HepG2 (cell line): ENCODE results near the gene RPL41. TPM values are rescaled to one million over a fixed set of nuclear protein-coding genes. Genes with fewer than 3 reads are reported as not detected.

Experiments used
- ARNT2 ChIP-seq: sonication (generic); formaldehyde crosslinking; IDR thresholded peaks from 2 replicates; pipeline ENCODE4 v1.8.0; 2022; ENCODE audit warnings: mild to moderate bottlenecking, low read depth, missing genetic modification reagents, moderate library complexity
- FOXC1 ChIP-seq: sonication (generic); formaldehyde crosslinking; IDR thresholded peaks from 2 replicates; pipeline ENCODE4 v1.8.0; 2022; ENCODE audit warnings: mild to moderate bottlenecking, missing genetic modification reagents, borderline replicate concordance
- FUBP1 ChIP-seq: sonication (generic); formaldehyde crosslinking; IDR thresholded peaks from 2 replicates; pipeline ENCODE4 v1.5.1; 2020; ENCODE audit warnings: missing genetic modification reagents, mild to moderate bottlenecking, borderline replicate concordance
- HDAC2 ChIP-seq: sonication (generic); formaldehyde crosslinking; IDR thresholded peaks from 2 replicates; pipeline ENCODE4 v1.4.0; 2020; ENCODE audit warnings: missing genetic modification reagents
- HMGXB4 ChIP-seq, 2 experiments: sonication (generic) in 1 of 2; formaldehyde crosslinking in 1 of 2; IDR thresholded peaks; 2 replicates each; pipeline versions ENCODE4 v1.4.0 to v1.6.1; 2018 to 2020; ENCODE audit warnings: missing genetic modification reagents in 2 of 2, borderline replicate concordance in 1 of 2, low read depth in 1 of 2, mild to moderate bottlenecking in 1 of 2, missing biosample characterization in 1 of 2
- ZBTB1 ChIP-seq: sonication (generic); formaldehyde crosslinking; IDR thresholded peaks from 2 replicates; pipeline ENCODE4 v1.4.0; 2020; ENCODE audit warnings: missing genetic modification reagents, borderline replicate concordance
- ZBTB4 ChIP-seq: sonication (generic); formaldehyde crosslinking; IDR thresholded peaks from 2 replicates; pipeline ENCODE4 v1.4.0; 2020; ENCODE audit warnings: missing genetic modification reagents, mild to moderate bottlenecking, borderline replicate concordance
- ZFP36 ChIP-seq: fragments of 150-350 bp; IDR thresholded peaks from 2 replicates; pipeline ENCODE4 v1.6.1; 2018; ENCODE audit warnings: borderline replicate concordance, low read length, low read depth; ENCODE audit not compliant: partially characterized antibody
- ZNF136 ChIP-seq: sonication (generic); formaldehyde crosslinking; IDR thresholded peaks from 2 replicates; pipeline ENCODE4 v1.8.1; 2022; ENCODE audit warnings: low read depth, mild to moderate bottlenecking, moderate library complexity, missing genetic modification reagents
- ZNF234 ChIP-seq: sonication (generic); formaldehyde crosslinking; conservative IDR thresholded peaks from 2 replicates; pipeline ENCODE4 v1.5.1; 2020; ENCODE audit warnings: mild to moderate bottlenecking, missing genetic modification reagents
- ZNF253 ChIP-seq: sonication (generic); formaldehyde crosslinking; IDR thresholded peaks from 2 replicates; pipeline ENCODE4 v1.8.0; 2022; ENCODE audit warnings: mild to moderate bottlenecking, missing genetic modification reagents, borderline replicate concordance
- ZNF33A ChIP-seq: sonication (generic); formaldehyde crosslinking; IDR thresholded peaks from 2 replicates; pipeline ENCODE4 v1.5.1; 2020; ENCODE audit warnings: missing genetic modification reagents, mild to moderate bottlenecking, moderate library complexity, borderline replicate concordance
- ZNF484 ChIP-seq: sonication (generic); formaldehyde crosslinking; IDR thresholded peaks from 2 replicates; pipeline ENCODE4 v1.5.1; 2020; ENCODE audit warnings: mild to moderate bottlenecking, low read depth, missing genetic modification reagents, borderline replicate concordance
- ZNF503 ChIP-seq: sonication (generic); formaldehyde crosslinking; IDR thresholded peaks from 2 replicates; pipeline ENCODE4 v1.4.0; 2020; ENCODE audit warnings: missing genetic modification reagents
- ZNF513 ChIP-seq: sonication (generic); formaldehyde crosslinking; conservative IDR thresholded peaks from 2 replicates; pipeline ENCODE4 v1.5.0; 2020; ENCODE audit warnings: missing genetic modification reagents
- ZNF780A ChIP-seq: sonication (generic); formaldehyde crosslinking; IDR thresholded peaks from 2 replicates; pipeline ENCODE4 v1.8.0; 2022; ENCODE audit warnings: mild to moderate bottlenecking, missing genetic modification reagents, moderate library complexity
- polyA plus RNA-seq, 8 experiments: library from polyadenylated mRNA; depleted of rRNA in 3 of 8; stranded (reverse) in 7 of 8; unstranded in 1 of 8; fragments of >200 nt; fragmentation: Illumina TruSeq in 4 of 8; extraction: Trizol in 4 of 8; gene quantifications; 2 replicates each; pipeline versions ENCODE4 v1.2.1 to v1.2.3, GENCODE V29; 2011 to 2016; ENCODE audit warnings: low read depth in 4 of 8, missing spikeins in 1 of 8, mixed read lengths in 1 of 8; ENCODE audit not compliant: insufficient read depth in 1 of 8
- total RNA-seq, 5 experiments: library from RNA; depleted of rRNA; stranded (reverse); fragments of >200 nt; fragmentation: Illumina TruSeq; extraction: Trizol; gene quantifications; 2 replicates each; pipeline ENCODE4 v1.2.3, GENCODE V29; 2016; ENCODE audit warnings: low read depth in 1 of 5

Gene RPL41
- total and polyA plus RNA-seq, 2 of the 13 experiments (the other 11 are each of a cell fraction or from before 2014, with no cell fraction given), result 4,012 to 7,670 TPM

GRCh38 chr12:56116267-56117081, at the start of gene RPL41 (continued):
- peak; percentile 27 to 60; a peak in 2 of 4 replicates for TF ChIP-seq HMGXB4 (CRISPR knock-in tag; IDR thresholded peaks at IDR 0.05; ENCODE audit: borderline replicate concordance in 1 of 2, low read depth in 1 of 2)
- 0 out of 2 replicates have a peak, but pooled peaks have one; percentile 46 for TF ChIP-seq HDAC2 (CRISPR knock-in tag)
- TF ChIP-seq ZFP36, result no peak
- peak; percentile 20; the same call in 1 of the 2 replicates for TF ChIP-seq ZNF484 (CRISPR knock-in tag)
- TF ChIP-seq ZNF33A (CRISPR knock-in tag), result no peak
- no peak for TF ChIP-seq ZNF234 (CRISPR knock-in tag)
- peak; percentile 72; the same call in 1 of the 2 replicates for TF ChIP-seq FOXC1 (CRISPR knock-in tag)
- no peak for TF ChIP-seq ZNF136 (CRISPR knock-in tag)
- TF ChIP-seq ARNT2 (CRISPR knock-in tag), result peak; percentile 71; the same call in 1 of the 2 replicates
- TF ChIP-seq ZNF780A (CRISPR knock-in tag), result no peak
- peak; percentile 38; the same call in 1 of the 2 replicates for TF ChIP-seq ZBTB1 (CRISPR knock-in tag)
- no peak for TF ChIP-seq FUBP1 (CRISPR knock-in tag)
- no peak for TF ChIP-seq ZNF513 (CRISPR knock-in tag)
- TF ChIP-seq ZBTB4 (CRISPR knock-in tag), result no peak
- TF ChIP-seq ZNF503, result peak; percentile 52; the same call in 1 of the 2 replicates
- TF ChIP-seq ZNF253 (CRISPR knock-in tag), result no peak
